H9 (cell line): ENCODE results near the gene ERP27. TPM values are rescaled to one million over a fixed set of nuclear protein-coding genes. Genes with fewer than 3 reads are reported as not detected.

Experiments
- DNase-seq: peaks from one replicate; pipeline ENCODE4 v3.0.0-alpha.2; 2017
- H2AFZ ChIP-seq: one replicate; pipeline ENCODE4 v1.6.1; 2013; ENCODE audit warnings: mild to moderate bottlenecking, low read length, control low read depth, moderate library complexity
- H2AK5ac ChIP-seq: 2 replicates; pipeline ENCODE4 v1.6.1; 2013; ENCODE audit warnings: low read length, control low read depth, mixed read lengths; ENCODE audit not compliant: insufficient read length
- H2BK120ac ChIP-seq: one replicate; pipeline ENCODE4 v1.6.1; 2013; ENCODE audit warnings: low read depth, mild to moderate bottlenecking, low read length, control low read depth, inconsistent platforms; ENCODE audit not compliant: poor library complexity, severe bottlenecking
- H2BK12ac ChIP-seq: 2 replicates; pipeline ENCODE4 v1.6.1; 2013; ENCODE audit warnings: low read length, control low read depth, mixed read lengths, low read depth; ENCODE audit not compliant: insufficient read length
- H2BK15ac ChIP-seq: 2 replicates; pipeline ENCODE4 v1.6.1; 2013; ENCODE audit warnings: low read depth, low read length, control low read depth
- H2BK20ac ChIP-seq: one replicate; pipeline ENCODE4 v1.6.1; 2013; ENCODE audit warnings: low read depth, mild to moderate bottlenecking, low read length, control low read depth, inconsistent platforms; ENCODE audit not compliant: poor library complexity, severe bottlenecking
- H2BK5ac ChIP-seq: 2 replicates; pipeline ENCODE4 v1.6.1; 2013; ENCODE audit warnings: low read length, control low read depth, mixed read lengths; ENCODE audit not compliant: insufficient read length
- H3K14ac ChIP-seq: 2 replicates; pipeline ENCODE4 v1.6.1; 2013; ENCODE audit warnings: low read length, control low read depth; ENCODE audit not compliant: insufficient read depth
- H3K18ac ChIP-seq: 2 replicates; pipeline ENCODE4 v1.6.1; 2013; ENCODE audit warnings: low read depth, mild to moderate bottlenecking, mixed read lengths, low read length, control low read depth; ENCODE audit not compliant: insufficient read length
- H3K23ac ChIP-seq: 2 replicates; pipeline ENCODE4 v1.6.1; 2013; ENCODE audit warnings: low read length, control low read depth, mixed read lengths, low read depth; ENCODE audit not compliant: insufficient read length
- H3K23me2 ChIP-seq: 2 replicates; pipeline ENCODE4 v1.6.1; 2013; ENCODE audit warnings: low read depth, mild to moderate bottlenecking, mixed read lengths, low read length, control low read depth; ENCODE audit not compliant: insufficient read length, poor library complexity, severe bottlenecking
- H3K27ac ChIP-seq: 2 replicates; pipeline ENCODE4 v1.5.1; 2013; ENCODE audit warnings: low read length, control low read depth, mixed read lengths, low read depth; ENCODE audit not compliant: insufficient read length
- H3K27me3 ChIP-seq: 2 replicates; pipeline ENCODE4 v1.6.1; 2013; ENCODE audit warnings: low read length, control low read depth, inconsistent platforms; ENCODE audit not compliant: insufficient read depth
- H3K4ac ChIP-seq: 2 replicates; pipeline ENCODE4 v1.6.1; 2013; ENCODE audit warnings: low read depth, mild to moderate bottlenecking, control low read depth, inconsistent platforms, low read length, moderate library complexity
- H3K4me1 ChIP-seq: 2 replicates; pipeline ENCODE4 v1.6.1; 2013; ENCODE audit warnings: low read length, control low read depth, inconsistent platforms; ENCODE audit not compliant: insufficient read depth
- H3K4me2 ChIP-seq: 2 replicates; pipeline ENCODE4 v1.6.1; 2013; ENCODE audit warnings: low read length, control low read depth, mixed read lengths; ENCODE audit not compliant: insufficient read length, insufficient read depth
- H3K56ac ChIP-seq: 2 replicates; pipeline ENCODE4 v1.6.1; 2013; ENCODE audit warnings: low read depth, mild to moderate bottlenecking, mixed read lengths, low read length, control low read depth; ENCODE audit not compliant: insufficient read length
- H3K79me1 ChIP-seq: 2 replicates; pipeline ENCODE4 v1.6.1; 2013; ENCODE audit warnings: low read depth, mild to moderate bottlenecking, moderate library complexity, low read length, control low read depth, inconsistent platforms; ENCODE audit not compliant: insufficient read depth, poor library complexity, severe bottlenecking
- H3K79me2 ChIP-seq: 2 replicates; pipeline ENCODE4 v1.6.1; 2013; ENCODE audit warnings: low read length, control low read depth, inconsistent platforms; ENCODE audit not compliant: insufficient read depth
- H3K9ac ChIP-seq: 2 replicates; pipeline ENCODE4 v1.6.1; 2013; ENCODE audit warnings: low read length, control low read depth, mixed read lengths; ENCODE audit not compliant: insufficient read length; ENCODE audit errors: extremely low read depth
- H3K9me3 ChIP-seq: one replicate; pipeline ENCODE4 v1.6.1; 2013; ENCODE audit warnings: low read depth, low read length, inconsistent platforms; ENCODE audit not compliant: control insufficient read depth
- H3T11ph ChIP-seq: one replicate; pipeline ENCODE4 v1.6.1; 2013; ENCODE audit warnings: mild to moderate bottlenecking, low read length, control low read depth, inconsistent platforms
- H4K20me1 ChIP-seq: one replicate; pipeline ENCODE4 v1.6.1; 2013; ENCODE audit not compliant: control insufficient read depth, insufficient read length, insufficient read depth
- H4K5ac ChIP-seq: 2 replicates; pipeline ENCODE4 v1.6.1; 2013; ENCODE audit warnings: low read depth, mild to moderate bottlenecking, mixed read lengths, low read length, control low read depth; ENCODE audit not compliant: insufficient read length
- H4K8ac ChIP-seq: replicated peaks from 2 replicates; pipeline ENCODE4 v1.6.1; 2013; ENCODE audit warnings: low read length, control low read depth, mixed read lengths, low read depth; ENCODE audit not compliant: insufficient read length
- H4K91ac ChIP-seq: 2 replicates; pipeline ENCODE4 v1.6.1; 2013; ENCODE audit warnings: low read depth, mild to moderate bottlenecking, moderate library complexity, mixed read lengths, low read length, control low read depth; ENCODE audit not compliant: insufficient read length
- H3K27ac Mint-ChIP-seq, 3 experiments: 2 replicates in 2 of 3; 3 replicates in 1 of 3; pipeline ENCODE4 v1.8.0; 2020 to 2021; ENCODE audit warnings: mixed read lengths in 3 of 3, mild to moderate bottlenecking in 1 of 3, moderate library complexity in 1 of 3
- H3K27me3 Mint-ChIP-seq: 2 replicates; pipeline ENCODE4 v1.8.0; 2021; ENCODE audit warnings: low read depth, mild to moderate bottlenecking, moderate library complexity, mixed read lengths
- H3K36me3 Mint-ChIP-seq, 3 experiments: 2 replicates in 2 of 3; 3 replicates in 1 of 3; pipeline ENCODE4 v1.8.0; 2020 to 2021; ENCODE audit warnings: low read depth in 3 of 3, mixed read lengths in 3 of 3; ENCODE audit not compliant: insufficient read depth in 1 of 3
- H3K4me1 Mint-ChIP-seq, 2 experiments: 2 replicates each; pipeline ENCODE4 v1.8.0; 2020; ENCODE audit warnings: mixed read lengths in 2 of 2
- H3K4me3 Mint-ChIP-seq, 2 experiments: 2 replicates in 1 of 2; 3 replicates in 1 of 2; pipeline ENCODE4 v1.8.0; 2020 to 2021; ENCODE audit warnings: mild to moderate bottlenecking in 2 of 2, mixed read lengths in 2 of 2, moderate library complexity in 1 of 2
- H3K9me3 Mint-ChIP-seq, 2 experiments: 2 replicates in 1 of 2; 3 replicates in 1 of 2; pipeline ENCODE4 v1.8.0; 2020; ENCODE audit warnings: mild to moderate bottlenecking in 2 of 2, mixed read lengths in 2 of 2, moderate library complexity in 1 of 2
- CTCF ChIP-seq: fragments of 200-600 bp; sonication (generic); conservative IDR thresholded peaks from 3 replicates; pipeline ENCODE4 v1.8.0; 2021; ENCODE audit warnings: antibody characterized with exemption, mild to moderate bottlenecking
- WGBS: extraction: QIAGEN DNeasy Blood & Tissue Kit; methylation state at CpG from one replicate; pipeline ENCODE4 v1.1.7; 2013; ENCODE audit warnings: missing lambda C conversion rate, low lambda C conversion rate, mixed read lengths; ENCODE audit not compliant: insufficient read length; ENCODE audit errors: extremely low coverage; 5-methylcytosine and 5-hydroxymethylcytosine counted together
- total RNA-seq: library from RNA; stranded (reverse); gene quantifications from 2 replicates; pipeline ENCODE4 v1.2.1, GENCODE V29; 2021

ERP27 gene
- total RNA-seq, 1 experiment from 2014 or later, result not detected

- Histone ChIP-seq H3K9me3 (no peaks in the 10 kb centered on the region), H2AFZ (no peak overlapping the region), H3T11ph (no peak overlapping the region), H4K8ac (no peak overlapping the region), H3K23me2 (no peaks in the 10 kb centered on the region), H3K18ac (no peak overlapping the region), H3K79me2 (no peaks in the 10 kb centered on the region), H2BK5ac (no peak overlapping the region), H3K56ac (no peak overlapping the region), H3K79me1 (no peaks in the 10 kb centered on the region), H3K4ac (no peak overlapping the region), H3K27me3 (no peaks in the 10 kb centered on the region), H2AK5ac (no peak overlapping the region), H3K4me2 (no peak overlapping the region), H4K5ac (no peak overlapping the region), H3K27ac (no peak overlapping the region), H2BK15ac (no peak overlapping the region), H3K14ac (no peak overlapping the region), H3K4me1 (peaks cover 8% of the 10 kb centered on the region), H4K20me1 (no peaks in the 10 kb centered on the region), H2BK12ac (no peak overlapping the region), H4K91ac (no peak overlapping the region), H3K23ac (no peak overlapping the region), H2BK120ac (no peak overlapping the region), H3K9ac (no peak overlapping the region), H2BK20ac (no peak overlapping the region)
- no peak for TF ChIP-seq CTCF
- DNase-seq, result no peak
- no peaks in the 10 kb centered on the region for H3K27me3 Mint-ChIP-seq
- H3K9me3 Mint-ChIP-seq, result no peaks in the 10 kb centered on the region
- no CpG with 5 or more reads among the region's 10 CpGs for whole genome bisulfite sequencing
- H3K4me3 Mint-ChIP-seq, result no peak overlapping the region
- no peaks in the 10 kb centered on the region for H3K36me3 Mint-ChIP-seq
- no peak overlapping the region for H3K27ac Mint-ChIP-seq
- peaks cover 12 to 13% of the 10 kb centered on the region in 2 experiments for H3K4me1 Mint-ChIP-seq
These were observed 20.7 kb upstream of the ERP27 start for GRCh38 chr12:14959126-14959440.
